Measurements from ENCODE around the gene GABRR2. TPM values are rescaled to one million over a fixed set of nuclear protein-coding genes. Genes with fewer than 3 reads are reported as not detected.
A peak's percentile ranks its signal among the peaks of the same experiment; 100 is the strongest.

Gene GABRR2
- total RNA-seq, 1 donor from 2014 or later, result 0.92 TPM

- no peaks in the 10 kb centered on the region for H3K9me3 Mint-ChIP-seq
- no peak for TF ChIP-seq CTCF (conservative IDR thresholded peaks at IDR 0.05)
- no peak overlapping the region for H3K4me3 Mint-ChIP-seq
- H3K27ac Mint-ChIP-seq, result no peak overlapping the region
- H3K36me3 Mint-ChIP-seq, result no peaks in the 10 kb centered on the region
- peaks cover 16% of the 10 kb centered on the region for H3K4me1 Mint-ChIP-seq (ENCODE audit: unreplicated experiment)
- no peak for DNase-seq (ENCODE audit: extremely low spot score, unreplicated experiment)
- no peaks in the 10 kb centered on the region for H3K27me3 Mint-ChIP-seq
Measured at GRCh38 chr6:89302936-89303335, 12.2 kb downstream of the GABRR2 start.

DNA sequence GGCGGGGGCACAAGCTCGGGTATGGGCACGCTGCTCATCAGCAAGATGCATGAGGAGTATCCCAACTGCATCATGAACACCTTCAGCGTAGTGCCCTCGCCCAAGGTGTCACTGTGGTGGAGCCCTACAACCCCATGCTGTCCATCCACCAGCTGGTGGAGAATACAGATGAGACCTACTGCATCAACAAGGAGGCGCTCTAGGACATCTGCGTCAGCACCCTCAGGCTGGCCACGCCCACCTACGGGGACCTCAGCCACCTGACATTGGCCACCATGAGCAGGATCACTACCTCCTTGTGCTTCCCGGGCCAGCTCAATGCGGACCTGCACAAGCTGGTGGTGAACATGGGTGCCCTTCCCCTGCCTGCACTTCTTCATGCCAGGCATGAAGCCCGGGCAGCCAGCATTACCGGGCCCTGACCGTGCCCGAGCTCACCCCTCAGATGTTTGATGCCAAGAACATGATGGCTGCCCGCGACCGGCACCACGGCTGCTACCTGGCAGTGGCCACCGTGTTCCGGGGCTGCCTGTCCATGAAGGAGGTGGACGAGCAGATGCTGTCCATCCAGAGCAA, 12.8 kb downstream of the GABRR2 start:
- Mint-ChIP-seq H3K4me3 (no peak overlapping the region), H3K4me1 (ENCODE audit: unreplicated experiment) (peaks cover 19% of the 10 kb centered on the region)

DNA sequence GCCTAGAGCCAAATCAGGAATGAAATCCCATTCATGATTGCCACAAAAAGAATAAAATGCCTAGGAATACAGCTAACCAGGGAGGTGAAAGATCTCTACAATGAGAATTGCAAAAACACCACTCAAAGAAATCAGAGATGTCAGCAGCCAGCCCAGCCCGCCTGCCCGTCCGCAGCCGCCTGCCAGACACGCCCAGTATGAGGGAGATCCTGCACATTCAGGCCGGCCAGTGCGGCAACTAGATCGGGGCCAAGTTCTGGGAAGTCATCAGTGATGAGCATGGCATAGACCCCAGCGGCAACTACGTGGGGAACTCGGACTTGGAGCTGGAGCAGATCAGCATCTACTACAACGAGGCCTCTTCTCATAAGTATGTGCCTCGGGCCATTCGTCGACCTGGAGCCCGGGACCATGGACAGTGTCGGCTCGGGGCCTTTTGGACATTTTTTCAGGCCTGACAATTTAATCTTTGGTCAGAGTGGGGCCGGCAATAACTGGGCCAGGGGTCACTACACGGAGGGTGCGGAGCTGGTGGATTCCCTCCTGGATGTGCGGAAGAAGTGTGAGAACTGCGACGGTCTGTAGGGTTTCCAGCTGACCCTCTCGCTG, 13.4 kb downstream of the GABRR2 start:
- Mint-ChIP-seq H3K27ac (no peak overlapping the region), H3K27me3 (no peaks in the 10 kb centered on the region), H3K36me3 (no peaks in the 10 kb centered on the region), H3K9me3 (no peaks in the 10 kb centered on the region), H3K4me3 (no peak overlapping the region), H3K4me1 (ENCODE audit: unreplicated experiment) (peaks cover 19% of the 10 kb centered on the region)
- TF ChIP-seq CTCF (conservative IDR thresholded peaks at IDR 0.05), result no peak
- no peak for DNase-seq (ENCODE audit: extremely low spot score, unreplicated experiment)

More for the DNA sequence above, 12.8 kb downstream of the GABRR2 start:
- no peak for TF ChIP-seq CTCF (conservative IDR thresholded peaks at IDR 0.05)
- Mint-ChIP-seq H3K27ac (no peak overlapping the region), H3K9me3 (no peaks in the 10 kb centered on the region), H3K36me3 (no peaks in the 10 kb centered on the region), H3K27me3 (no peaks in the 10 kb centered on the region)
- no peak for DNase-seq (ENCODE audit: extremely low spot score, unreplicated experiment)

DNA sequence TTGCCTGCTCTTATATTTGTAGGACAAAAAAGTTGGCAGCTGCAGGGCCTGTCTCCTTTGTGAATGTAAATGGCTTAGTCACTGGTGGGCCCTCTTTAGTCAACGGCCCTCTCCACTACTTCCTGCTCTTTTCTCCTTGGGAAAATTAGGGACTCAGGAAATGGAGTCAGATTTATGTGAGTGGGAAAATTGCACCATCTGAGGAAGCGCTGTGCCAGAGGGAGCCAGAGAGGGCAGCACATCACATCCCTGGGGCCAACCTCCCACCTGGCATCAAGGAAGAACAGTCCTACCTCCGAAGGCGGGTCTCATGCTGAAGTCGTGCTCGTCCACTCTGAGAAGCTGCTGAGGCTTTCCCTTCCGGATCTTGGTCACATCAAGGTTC, 15.6 kb downstream of the GABRR2 start:
- TF ChIP-seq CTCF (conservative IDR thresholded peaks at IDR 0.05), result no peak
- Mint-ChIP-seq H3K36me3 (no peaks in the 10 kb centered on the region), H3K9me3 (no peaks in the 10 kb centered on the region), H3K27me3 (no peaks in the 10 kb centered on the region), H3K4me3 (no peak overlapping the region), H3K27ac (no peak overlapping the region), H3K4me1 (ENCODE audit: unreplicated experiment) (peaks cover 19% of the 10 kb centered on the region)
- DNase-seq (ENCODE audit: extremely low spot score, unreplicated experiment), result no peak

- Mint-ChIP-seq H3K4me1 (ENCODE audit: unreplicated experiment) (peaks cover 19% of the 10 kb centered on the region), H3K27me3 (no peaks in the 10 kb centered on the region)
- no peak for DNase-seq (ENCODE audit: extremely low spot score, unreplicated experiment)
Measured at GRCh38 chr6:89298680-89299465, 16.2 kb downstream of the GABRR2 start.

More at GRCh38 chr6:89298680-89299465, 16.2 kb downstream of the GABRR2 start:
- no peaks in the 10 kb centered on the region for H3K36me3 Mint-ChIP-seq
- H3K27ac Mint-ChIP-seq, result peak overlapping the region; percentile 67
- no peak for TF ChIP-seq CTCF (conservative IDR thresholded peaks at IDR 0.05)
- H3K9me3 Mint-ChIP-seq, result no peaks in the 10 kb centered on the region
- no peak overlapping the region for H3K4me3 Mint-ChIP-seq
